SK-N-SH (cell line): ENCODE data around the gene ASTL. TPM values are rescaled to one million over a fixed set of nuclear protein-coding genes. Genes with fewer than 3 reads are reported as not detected.

Experiments
- CTCF ChIA-PET: fragments of 300-600, 350-600 bp; formaldehyde crosslinking; extraction: SDS; loops from one replicate; lab custom pipeline; 2021; lab: Yijun Ruan, JAX
- POLR2A ChIA-PET: fragments of 350-600 bp; sonication (Branson Sonifier 250); formaldehyde crosslinking; extraction: SDS; loops from one replicate; lab custom pipeline; 2020; ENCODE audit warnings: antibody characterized with exemption, inconsistent platforms; lab: Yijun Ruan, JAX
- DNase-seq: peaks from one replicate; pipeline ENCODE4 v3.0.0; 2012
- H2AFZ ChIP-seq: fragments of 200-600 bp; sonication (generic); 2 replicates; pipeline ENCODE4 v1.8.1; 2016; ENCODE audit warnings: antibody characterized with exemption, mild to moderate bottlenecking, low read depth
- H3F3A ChIP-seq: fragments of 200-600 bp; sonication (generic); replicated peaks from 2 replicates; pipeline ENCODE3; 2016; ENCODE audit warnings: antibody characterized with exemption, mild to moderate bottlenecking; ENCODE audit not compliant: insufficient read depth
- H3K27ac ChIP-seq, 2 experiments: fragments of 200-500 bp in 1 of 2; fragments of 200-600 bp in 1 of 2; sonication (Bioruptor generic) in 1 of 2; sonication (generic), shearing (Covaris generic) in 1 of 2; 2 replicates each; pipeline versions ENCODE4 v1.5.1 to v1.6.1; 2014 to 2016; ENCODE audit warnings: low read depth in 2 of 2, inconsistent platforms in 1 of 2, low read length in 1 of 2, mild to moderate bottlenecking in 1 of 2, mixed read lengths in 1 of 2
- H3K27me3 ChIP-seq: fragments of 200-600 bp; sonication (generic), shearing (Covaris generic); 2 replicates; pipeline ENCODE4 v1.6.1; 2016; ENCODE audit warnings: mixed run types; ENCODE audit not compliant: insufficient read depth
- H3K36me3 ChIP-seq, 2 experiments: fragments of 200-500 bp in 1 of 2; fragments of 200-600 bp in 1 of 2; sonication (Bioruptor generic) in 1 of 2; sonication (generic) in 1 of 2; replicated peaks in 1 of 2; 2 replicates each; pipeline versions ENCODE3 to v1.5.1; 2014 to 2016; ENCODE audit warnings: low read length in 1 of 2, mild to moderate bottlenecking in 1 of 2; ENCODE audit not compliant: insufficient read depth in 2 of 2, control insufficient read depth in 1 of 2
- H3K4me1 ChIP-seq, 2 experiments: fragments of 200-500 bp in 1 of 2; fragments of 200-600 bp in 1 of 2; sonication (Bioruptor generic) in 1 of 2; sonication (generic), shearing (Covaris generic) in 1 of 2; 2 replicates each; pipeline versions ENCODE4 v1.5.1 to v1.6.1; 2014 to 2016; ENCODE audit warnings: low read depth in 1 of 2, low read length in 1 of 2, mixed run types in 1 of 2; ENCODE audit not compliant: insufficient read depth in 2 of 2, control insufficient read depth in 1 of 2
- H3K4me2 ChIP-seq: fragments of 200-600 bp; sonication (generic), shearing (Covaris generic); 2 replicates; pipeline ENCODE4 v1.6.1; 2017; ENCODE audit warnings: mixed run types
- H3K4me3 ChIP-seq, 2 experiments: fragments of 200-500 bp in 1 of 2; fragments of 200-600 bp in 1 of 2; sonication (Bioruptor generic) in 1 of 2; sonication (generic), shearing (Covaris generic) in 1 of 2; 2 replicates each; pipeline versions ENCODE4 v1.5.1 to v1.8.1; 2014 to 2016; ENCODE audit warnings: low read depth in 2 of 2, inconsistent platforms in 1 of 2, low read length in 1 of 2, mild to moderate bottlenecking in 1 of 2, mixed read lengths in 1 of 2, moderate library complexity in 1 of 2
- H3K79me2 ChIP-seq: fragments of 200-600 bp; sonication (generic); 2 replicates; pipeline ENCODE4 v1.8.1; 2017; ENCODE audit warnings: mild to moderate bottlenecking; ENCODE audit not compliant: insufficient read depth
- H3K9ac ChIP-seq: fragments of 200-600 bp; sonication (generic); 2 replicates; pipeline ENCODE4 v1.6.1; 2017; ENCODE audit warnings: mixed run types
- H3K9me2 ChIP-seq: fragments of 200-600 bp; sonication (generic); 2 replicates; pipeline ENCODE4 v1.6.1; 2017; ENCODE audit warnings: mixed run types
- H3K9me3 ChIP-seq: fragments of 200-600 bp; sonication (generic); 2 replicates; pipeline ENCODE4 v1.6.1; 2017; ENCODE audit warnings: mixed run types, mild to moderate bottlenecking, moderate library complexity
- H4K20me1 ChIP-seq: fragments of 200-600 bp; sonication (generic); 2 replicates; pipeline ENCODE4 v1.6.1; 2017; ENCODE audit warnings: mild to moderate bottlenecking, mixed run types; ENCODE audit not compliant: insufficient read depth
- CHD2 ChIP-seq: fragments of 150-350 bp; IDR thresholded peaks from 2 replicates; pipeline ENCODE4 v1.6.1; 2018; ENCODE audit warnings: low read length; ENCODE audit not compliant: partially characterized antibody
- EP300 ChIP-seq, 2 experiments: IDR thresholded peaks; 2 replicates each; pipeline versions ENCODE4 v1.4.0 to v1.6.1; 2012; ENCODE audit warnings: borderline replicate concordance in 1 of 2, low read depth in 1 of 2, low read length in 1 of 2
- EZH2phosphoT487 ChIP-seq: fragments of 200-600 bp; sonication (generic); IDR thresholded peaks from 2 replicates; pipeline ENCODE4 v1.6.1; 2017; ENCODE audit warnings: low read depth, mixed run types, mild to moderate bottlenecking, antibody characterized with exemption, moderate library complexity, borderline replicate concordance
- FOXJ3 ChIP-seq: sonication (generic); formaldehyde crosslinking; IDR thresholded peaks from 2 replicates; pipeline ENCODE4 v1.5.1; 2020; ENCODE audit warnings: mild to moderate bottlenecking, missing genetic modification reagents
- FOXM1 ChIP-seq: IDR thresholded peaks from 2 replicates; pipeline ENCODE4 v1.4.0; 2012; ENCODE audit warnings: low read depth, mild to moderate bottlenecking
- GABPA ChIP-seq: IDR thresholded peaks from 2 replicates; pipeline ENCODE4 v1.4.0; 2012; ENCODE audit warnings: low read depth, mild to moderate bottlenecking
- GATA2 ChIP-seq: sonication (generic); formaldehyde crosslinking; IDR thresholded peaks from 2 replicates; pipeline ENCODE4 v1.5.0; 2020; ENCODE audit warnings: mild to moderate bottlenecking, missing genetic modification reagents
- IRF3 ChIP-seq: fragments of 150-350 bp; IDR thresholded peaks from 2 replicates; pipeline ENCODE4 v1.6.1; 2016; ENCODE audit warnings: mild to moderate bottlenecking, low read depth, low read length
- JUND ChIP-seq: IDR thresholded peaks from 2 replicates; pipeline ENCODE4 v1.4.0; 2012
- MXI1 ChIP-seq: IDR thresholded peaks from 2 replicates; pipeline ENCODE4 v1.6.1; 2012; ENCODE audit warnings: mild to moderate bottlenecking, low read depth, low read length, improper control_type of control experiment
- NFIC ChIP-seq: IDR thresholded peaks from 2 replicates; pipeline ENCODE4 v1.4.0; 2012; ENCODE audit warnings: borderline replicate concordance
- POLR2AphosphoS5 ChIP-seq: IDR thresholded peaks from 2 replicates; pipeline ENCODE4 v1.6.1; 2012; ENCODE audit warnings: low read depth, low read length
- RXRA ChIP-seq: IDR thresholded peaks from 2 replicates; pipeline ENCODE4 v1.4.0; 2012; ENCODE audit warnings: low read depth, mild to moderate bottlenecking, borderline replicate concordance
- SIN3A ChIP-seq: IDR thresholded peaks from 2 replicates; pipeline ENCODE4 v1.6.1; 2012; ENCODE audit warnings: low read depth, mild to moderate bottlenecking, low read length, moderate library complexity, borderline replicate concordance
- SMC3 ChIP-seq: IDR thresholded peaks from 2 replicates; pipeline ENCODE4 v1.6.1; 2012; ENCODE audit warnings: low read depth, low read length, improper control_type of control experiment
- TAF1 ChIP-seq: IDR thresholded peaks from 2 replicates; pipeline ENCODE4 v1.6.1; 2012; ENCODE audit warnings: low read depth, mild to moderate bottlenecking, low read length, moderate library complexity, borderline replicate concordance
- TEAD4 ChIP-seq: IDR thresholded peaks from 2 replicates; pipeline ENCODE4 v1.4.0; 2012; ENCODE audit warnings: mild to moderate bottlenecking, borderline replicate concordance; ENCODE audit not compliant: insufficient read depth
- YY1 ChIP-seq: IDR thresholded peaks from 2 replicates; pipeline ENCODE4 v1.4.0; 2012; ENCODE audit warnings: low read depth, mild to moderate bottlenecking
- ZBTB33 ChIP-seq: IDR thresholded peaks from 2 replicates; pipeline ENCODE4 v1.4.0; 2012; ENCODE audit warnings: low read depth, borderline replicate concordance
- WGBS: methylation state at CpG from one replicate; pipeline ENCODE4 v1.1.6; 2017; ENCODE audit warnings: low lambda C conversion rate; 5-methylcytosine and 5-hydroxymethylcytosine counted together
- polyA plus RNA-seq, 3 experiments: library from polyadenylated mRNA; depleted of rRNA; stranded (reverse); fragments of >200 nt; gene quantifications; 2 replicates each; pipeline ENCODE4 v1.2.3, GENCODE V29; 2012

The ASTL gene
- polyA plus RNA-seq, 1 of the 3 experiments (the other 2 are of a cell fraction): not detected

GRCh38 chr2:96135171-96135570, 3.1 kb downstream of the ASTL start:
- Histone ChIP-seq H3K4me3 (no peak overlapping the region), H3K36me3 (no peaks in the 10 kb centered on the region), H3K9me2 (no peaks in the 10 kb centered on the region), H3F3A (no peaks in the 10 kb centered on the region), H3K4me1 (peaks cover 0 to 12% of the 10 kb centered on the region in 2 experiments; a peak in 1 of 4 replicates), H3K9ac (no peak overlapping the region), H3K27ac (no peak overlapping the region), H2AFZ (no peak overlapping the region), H4K20me1 (no peaks in the 10 kb centered on the region), H3K27me3 (peaks cover 7% of the 10 kb centered on the region; the same call in 1 of the 2 replicates), H3K9me3 (no peaks in the 10 kb centered on the region), H3K4me2 (no peak overlapping the region), H3K79me2 (no peaks in the 10 kb centered on the region)
- WGBS: 83% methylated on average over 8 of the region's 9 CpGs
- no peak for TF ChIP-seq TAF1
- no peak for TF ChIP-seq NFIC
- no peak for TF ChIP-seq POLR2AphosphoS5
- TF ChIP-seq SMC3: no peak
- no peak for TF ChIP-seq MXI1
- TF ChIP-seq TEAD4: no peak
- no peak for TF ChIP-seq SIN3A
- no peak for TF ChIP-seq ZBTB33
- TF ChIP-seq GABPA: no peak
- no peak for TF ChIP-seq EP300 (IDR thresholded peaks at IDR 0.05; ENCODE audit: borderline replicate concordance in 1 of 2, low read depth in 1 of 2, low read length in 1 of 2)
- TF ChIP-seq RXRA: no peak
- TF ChIP-seq FOXJ3 (CRISPR knock-in tag): no peak
- TF ChIP-seq FOXM1: no peak
- no peak for TF ChIP-seq YY1
- TF ChIP-seq EZH2phosphoT487: no peak
- TF ChIP-seq GATA2 (CRISPR knock-in tag): no peak
- TF ChIP-seq JUND: no peak
- TF ChIP-seq IRF3: no peak
- no peak for TF ChIP-seq CHD2
- DNase-seq: no peak
- POLR2A ChIA-PET: no interaction called here
- CTCF ChIA-PET: interaction anchor here (1.0 kb wide), 1 partner anchor 18 kb away, joined by 3 read pairs; no protein-coding TSS in a partner anchor
